ENCODE data around the gene RNF152.

- no peak for TF ChIP-seq EZH2 (IDR thresholded peaks at IDR 0.05)
- no peak for TF ChIP-seq POLR2AphosphoS5 (IDR thresholded peaks at IDR 0.05; ENCODE audit: borderline replicate concordance, low read depth, low read length)
Measured at GRCh38 chr18:61900504-61901281, 7.9 kb upstream of the RNF152 start.
